B cell (primary cell): ENCODE data around the gene ERGIC1. TPM values are rescaled to one million over a fixed set of nuclear protein-coding genes. Genes with fewer than 3 reads are reported as not detected.

Experiments
- ATAC-seq: fragments of 200-7000 bp; cut with Tn5 transposase; one replicate; pipeline ENCODE4 v1.10.0; 2021; ENCODE audit warnings: low read depth, mild to moderate bottlenecking, moderate number of reproducible peaks, moderate library complexity
- CTCF ChIA-PET: fragments of 350-600 bp; sonication (Branson Sonifier 250); formaldehyde crosslinking; loops from one replicate; lab custom pipeline; 2021; ENCODE audit warnings: antibody characterized with exemption, inconsistent platforms; lab: Charles Lee
- POLR2A ChIA-PET: fragments of 350-600 bp; sonication (Branson Sonifier 250); formaldehyde crosslinking; loops from one replicate; lab custom pipeline; 2021; ENCODE audit warnings: antibody characterized with exemption; lab: Charles Lee
- DNase-seq: peaks from one replicate; pipeline ENCODE4 v3.0.0; 2013
- H2AFZ ChIP-seq: 2 replicates; pipeline ENCODE4 v1.6.1; 2012; ENCODE audit warnings: mild to moderate bottlenecking, low read depth, low read length; ENCODE audit not compliant: insufficient read depth, poor library complexity, severe bottlenecking
- H3K27ac ChIP-seq, 2 donors: 1 replicate in 1 of 2; 2 replicates in 1 of 2; pipeline ENCODE4 v1.5.1; 2012 to 2013; ENCODE audit warnings: low read length in 2 of 2, mild to moderate bottlenecking in 2 of 2, moderate library complexity in 1 of 2
- H3K27me3 ChIP-seq, 4 experiments: fragments of 200-600 bp in 1 of 4; sonication (generic) in 1 of 4; replicated peaks in 1 of 4; 1 replicate in 2 of 4; 2 replicates in 2 of 4; pipeline versions ENCODE4 v1.6.1 to v1.7.0; 2013 to 2016; ENCODE audit warnings: low read length in 3 of 4, mild to moderate bottlenecking in 2 of 4, mixed read lengths in 1 of 4, moderate library complexity in 1 of 4; ENCODE audit not compliant: insufficient read depth in 4 of 4, control insufficient read depth in 3 of 4; ENCODE audit errors: control extremely low read depth in 1 of 4
- H3K36me3 ChIP-seq, 2 experiments: replicated peaks in 1 of 2; 1 replicate in 1 of 2; 2 replicates in 1 of 2; pipeline versions ENCODE4 v1.6.1 to v1.7.1; 2013; ENCODE audit warnings: low read length in 1 of 2; ENCODE audit not compliant: insufficient read depth in 2 of 2, control insufficient read depth in 1 of 2; ENCODE audit errors: control extremely low read depth in 1 of 2, extremely low read depth in 1 of 2
- H3K4me1 ChIP-seq, 2 donors: fragments of 200-600 bp in 1 of 2; sonication (generic) in 1 of 2; 1 replicate in 1 of 2; 2 replicates in 1 of 2; pipeline versions ENCODE4 v1.5.1 to v1.6.1; 2013 to 2017; ENCODE audit warnings: low read length in 2 of 2; ENCODE audit not compliant: control insufficient read depth in 2 of 2, insufficient read depth in 2 of 2
- H3K4me2 ChIP-seq: replicated peaks from 2 replicates; pipeline ENCODE3; 2012; ENCODE audit warnings: mild to moderate bottlenecking, low read depth, low read length; ENCODE audit not compliant: poor library complexity, severe bottlenecking
- H3K4me3 ChIP-seq, 5 experiments: fragments of 200-600 bp in 1 of 5; sonication (generic) in 1 of 5; 1 replicate in 3 of 5; 2 replicates in 2 of 5; pipeline versions ENCODE4 v1.5.1 to v1.7.0; 2011 to 2016; ENCODE audit warnings: low read length in 4 of 5, mild to moderate bottlenecking in 4 of 5, low read depth in 2 of 5, control low read depth in 1 of 5, moderate library complexity in 1 of 5; ENCODE audit not compliant: insufficient read depth in 1 of 5; ENCODE audit errors: control extremely low read depth in 1 of 5, extremely low read depth in 1 of 5
- H3K79me2 ChIP-seq: fragments of 200-600 bp; sonication (generic); one replicate; pipeline ENCODE4 v1.6.0; 2016; ENCODE audit warnings: low read length; ENCODE audit not compliant: control insufficient read depth, insufficient read depth
- H3K9ac ChIP-seq: fragments of 200-600 bp; sonication (generic); 2 replicates; pipeline ENCODE4 v1.6.1; 2017; ENCODE audit warnings: mild to moderate bottlenecking, low read length, moderate library complexity
- H3K9me3 ChIP-seq, 3 donors: one replicate each; pipeline versions ENCODE4 v1.6.1 to v1.7.1; 2013; ENCODE audit warnings: low read length in 2 of 3; ENCODE audit not compliant: control insufficient read depth in 2 of 3, insufficient read depth in 1 of 3; ENCODE audit errors: control extremely low read depth in 1 of 3
- H4K20me1 ChIP-seq: 2 replicates; pipeline ENCODE4 v1.6.0; 2012; ENCODE audit warnings: mild to moderate bottlenecking, low read length; ENCODE audit not compliant: insufficient read depth, control insufficient read depth, poor library complexity, severe bottlenecking
- H3K27ac Mint-ChIP-seq: one replicate; pipeline ENCODE4 v1.8.0; 2021; ENCODE audit warnings: mixed read lengths
- H3K27me3 Mint-ChIP-seq: one replicate; pipeline ENCODE4 v1.8.0; 2021; ENCODE audit warnings: mixed read lengths
- H3K4me1 Mint-ChIP-seq: one replicate; pipeline ENCODE4 v1.8.0; 2021; ENCODE audit warnings: mixed read lengths
- H3K4me3 Mint-ChIP-seq: one replicate; pipeline ENCODE4 v1.8.0; 2021; ENCODE audit warnings: mixed read lengths
- H3K9me3 Mint-ChIP-seq: one replicate; pipeline ENCODE4 v1.8.0; 2022; ENCODE audit warnings: mixed read lengths; ENCODE audit not compliant: insufficient read depth
- EZH2 ChIP-seq: IDR thresholded peaks from 2 replicates; pipeline ENCODE4 v1.6.1; 2012; ENCODE audit warnings: borderline replicate concordance, low read depth, mild to moderate bottlenecking, moderate library complexity, low read length; ENCODE audit not compliant: insufficient read depth, poor library complexity, severe bottlenecking
- WGBS: methylation state at CpG from one replicate; pipeline ENCODE4 v1.1.5; 2013; ENCODE audit warnings: missing lambda C conversion rate; ENCODE audit not compliant: insufficient coverage; 5-methylcytosine and 5-hydroxymethylcytosine counted together
- intact Hi-C: fragments of 100-400 bp; cut with micrococcal nuclease; formaldehyde crosslinking; loops from one replicate; pipeline ENCODE4 v1.10.0; 2022
- polyA plus RNA-seq: library from polyadenylated mRNA; depleted of rRNA; stranded (reverse); fragments of >200 nt; gene quantifications from 2 replicates; pipeline ENCODE4 v1.2.3, GENCODE V29; 2012
- total RNA-seq, 2 donors: library from RNA; stranded (reverse); fragments of 120-200 nt in 1 of 2; gene quantifications; 1 replicate in 1 of 2; 2 replicates in 1 of 2; pipeline versions ENCODE4 v1.2.3 to v1.2.4, GENCODE V29; 2013 to 2022
- TF ChIP-seq, protein P1 (sequence below): fragments of 200-600 bp; IDR thresholded peaks from one replicate; pipeline ENCODE4 v1.8.0; 2022; ENCODE audit warnings: antibody characterized with exemption, mild to moderate bottlenecking

Gene ERGIC1
- total and polyA plus RNA-seq, 2 donors (not counting 1 experiment from before 2014, with no cell fraction given), result 86.3 to 140 TPM

DNA sequence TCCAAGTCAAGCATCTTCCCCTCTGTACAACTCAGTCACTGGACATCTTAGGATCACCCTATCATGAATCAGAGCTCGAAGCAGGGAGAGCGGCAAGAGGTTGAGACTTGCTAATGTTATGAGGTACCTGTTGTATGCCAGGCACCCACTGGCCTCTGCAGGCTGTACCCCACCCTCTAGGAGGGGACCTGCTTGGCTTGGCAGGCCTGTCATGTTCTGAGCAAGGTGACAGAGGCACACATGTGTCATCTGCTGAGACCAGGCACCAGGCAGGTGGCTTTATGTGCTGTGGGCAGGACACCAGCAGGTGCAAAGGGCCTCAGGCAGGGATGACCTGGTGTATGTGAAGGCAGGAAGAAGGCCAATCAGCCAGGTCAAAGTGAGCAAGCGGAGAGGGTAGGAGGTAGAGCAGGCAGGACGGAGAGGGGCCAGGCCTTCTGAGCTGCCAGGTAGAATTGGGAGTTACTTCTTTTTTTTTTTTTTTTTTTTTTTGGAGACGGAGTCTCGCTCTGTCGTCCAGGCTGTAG is 64.9 kb downstream of the ERGIC1 start:
- Histone ChIP-seq H4K20me1 (peaks cover 4% of the 10 kb centered on the region), H3K27ac (no peak overlapping the region), H3K27me3 (no peaks in the 10 kb centered on the region), H3K4me2 (no peak overlapping the region), H3K36me3 (peaks cover 4 to 64% of the 10 kb centered on the region in 2 experiments), H3K9me3 (no peaks in the 10 kb centered on the region), H3K9ac (no peak overlapping the region), H3K4me3 (no peak overlapping the region), H3K4me1 (no peaks in the 10 kb centered on the region), H3K79me2 (peaks cover 10% of the 10 kb centered on the region), H2AFZ (no peak overlapping the region)
- no peak for TF ChIP-seq EZH2
- TF ChIP-seq, protein P1, sequence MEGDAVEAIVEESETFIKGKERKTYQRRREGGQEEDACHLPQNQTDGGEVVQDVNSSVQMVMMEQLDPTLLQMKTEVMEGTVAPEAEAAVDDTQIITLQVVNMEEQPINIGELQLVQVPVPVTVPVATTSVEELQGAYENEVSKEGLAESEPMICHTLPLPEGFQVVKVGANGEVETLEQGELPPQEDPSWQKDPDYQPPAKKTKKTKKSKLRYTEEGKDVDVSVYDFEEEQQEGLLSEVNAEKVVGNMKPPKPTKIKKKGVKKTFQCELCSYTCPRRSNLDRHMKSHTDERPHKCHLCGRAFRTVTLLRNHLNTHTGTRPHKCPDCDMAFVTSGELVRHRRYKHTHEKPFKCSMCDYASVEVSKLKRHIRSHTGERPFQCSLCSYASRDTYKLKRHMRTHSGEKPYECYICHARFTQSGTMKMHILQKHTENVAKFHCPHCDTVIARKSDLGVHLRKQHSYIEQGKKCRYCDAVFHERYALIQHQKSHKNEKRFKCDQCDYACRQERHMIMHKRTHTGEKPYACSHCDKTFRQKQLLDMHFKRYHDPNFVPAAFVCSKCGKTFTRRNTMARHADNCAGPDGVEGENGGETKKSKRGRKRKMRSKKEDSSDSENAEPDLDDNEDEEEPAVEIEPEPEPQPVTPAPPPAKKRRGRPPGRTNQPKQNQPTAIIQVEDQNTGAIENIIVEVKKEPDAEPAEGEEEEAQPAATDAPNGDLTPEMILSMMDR, result no peak
- no peaks in the 10 kb centered on the region for H3K9me3 Mint-ChIP-seq
- H3K27ac Mint-ChIP-seq, result peak overlapping the region; percentile 42
- DNase-seq (no peak), ATAC-seq (no peak)
- intact Hi-C loops, result no loop called here
- no peaks in the 10 kb centered on the region for H3K27me3 Mint-ChIP-seq
- H3K4me3 Mint-ChIP-seq, result no peak overlapping the region
- CTCF ChIA-PET, result interaction anchor here (1.3 to 2.1 kb wide), 2 partner anchors 34 to 186 kb away, joined by 5 to 6 read pairs; no protein-coding TSS in a partner anchor
- no peaks in the 10 kb centered on the region for H3K4me1 Mint-ChIP-seq
- POLR2A ChIA-PET, result no interaction called here
- WGBS, result 100% methylated on average over 3 of the region's 7 CpGs

DNA sequence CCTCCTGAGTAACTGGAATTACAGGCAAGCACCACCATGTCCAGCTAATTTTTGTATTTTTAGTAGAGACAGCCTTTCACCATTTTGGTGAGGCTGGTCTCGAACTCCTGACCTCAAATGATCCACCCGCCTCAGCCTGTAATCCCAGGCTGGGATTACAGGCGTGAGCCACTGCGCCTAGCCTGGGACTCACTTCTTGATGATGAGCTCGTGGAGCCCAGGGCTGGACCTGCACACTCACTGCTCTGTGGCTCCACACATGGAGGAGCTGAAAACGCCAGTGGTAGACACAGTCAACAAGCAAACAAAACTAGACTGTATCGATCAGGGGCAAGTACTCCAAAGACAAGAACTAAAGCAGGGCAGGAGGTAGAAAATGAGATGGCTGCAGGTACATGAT is 65.4 kb downstream of the ERGIC1 start:
- no peaks in the 10 kb centered on the region for H3K4me1 ChIP-seq
- H3K79me2 ChIP-seq, result peaks cover 8% of the 10 kb centered on the region
- no peaks in the 10 kb centered on the region for H3K9me3 ChIP-seq
- ChIA-PET CTCF (interaction anchor here (1.2 to 2.1 kb wide), 2 partner anchors 127 to 187 kb away, joined by 3 to 6 read pairs; no protein-coding TSS in a partner anchor), POLR2A (no interaction called here)
- H3K4me2 ChIP-seq, result no peak overlapping the region
- intact Hi-C loops, result no loop called here
- no peak overlapping the region for H3K4me3 ChIP-seq
- H3K27me3 ChIP-seq, result no peaks in the 10 kb centered on the region
- no peaks in the 10 kb centered on the region for H3K27me3 Mint-ChIP-seq
- no peak overlapping the region for H3K27ac ChIP-seq
- H3K9ac ChIP-seq, result no peak overlapping the region
- H2AFZ ChIP-seq, result no peak overlapping the region
- 93% methylated on average over 6 of the region's 7 CpGs for WGBS
- H3K36me3 ChIP-seq, result peaks cover 4 to 68% of the 10 kb centered on the region in 2 experiments
- DNase-seq (no peak), ATAC-seq (no peak)
- H3K4me3 Mint-ChIP-seq, result no peak overlapping the region
- no peak overlapping the region for H3K27ac Mint-ChIP-seq
- peaks cover 2% of the 10 kb centered on the region for H4K20me1 ChIP-seq
- H3K9me3 Mint-ChIP-seq, result no peaks in the 10 kb centered on the region
- TF ChIP-seq EZH2, result no peak
- TF ChIP-seq, protein P1, result no peak
- H3K4me1 Mint-ChIP-seq, result no peaks in the 10 kb centered on the region
